ENCODE measurements around the gene KCNA1.

Gene KCNA1

DNA sequence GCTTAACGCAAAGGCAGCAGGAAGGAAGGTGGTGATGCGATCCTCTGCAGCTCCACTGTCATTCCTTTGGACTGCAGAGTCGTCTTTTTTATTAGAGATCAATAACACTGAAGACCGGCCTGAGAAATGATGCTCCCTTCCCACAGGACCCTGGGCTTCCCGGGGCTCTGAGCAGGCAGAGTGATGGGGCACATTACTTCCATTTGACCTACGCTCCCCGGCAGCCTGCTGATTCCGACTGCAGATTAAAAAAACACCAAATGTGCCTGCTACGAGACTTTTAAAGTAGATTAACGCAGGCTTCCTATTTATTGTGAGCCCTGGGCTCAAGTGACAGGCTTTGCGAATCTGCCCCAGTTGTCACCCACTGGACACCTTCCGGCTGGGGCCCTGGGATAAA lies 37.5 kb downstream of the KCNA1 start:
- TF ChIP-seq CTCF (IDR thresholded peaks at IDR 0.05) = no peak
- no peak overlapping the region for H3K27ac ChIP-seq
- DNase-seq (ENCODE audit: low spot score) = no peak
- H3K4me3 ChIP-seq = no peak overlapping the region

DNA sequence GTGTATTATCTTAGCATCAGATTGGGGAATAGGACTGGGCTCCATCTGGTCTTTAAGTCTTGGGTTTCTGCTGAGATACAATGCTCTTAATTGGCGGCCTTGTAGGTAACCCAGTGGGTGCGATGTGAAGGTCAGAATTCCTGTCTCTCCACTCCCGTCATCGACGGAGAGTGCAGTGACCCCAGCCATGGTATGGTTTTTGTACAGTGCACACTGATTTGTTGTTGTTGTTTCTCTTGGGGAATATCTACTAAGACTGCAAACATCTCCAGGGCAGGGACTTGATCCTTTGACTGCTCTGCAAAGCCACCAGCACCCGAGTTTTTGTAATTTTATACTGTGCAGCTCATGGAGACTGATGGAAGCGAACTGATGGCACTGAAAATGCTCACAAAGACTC lies 41.4 kb downstream of the KCNA1 start:
- H3K4me3 ChIP-seq = no peak overlapping the region
- no peak for TF ChIP-seq CTCF (IDR thresholded peaks at IDR 0.05)

GRCh38 chr12:4951601-4952000 lies 41.9 kb downstream of the KCNA1 start:
- DNase-seq (ENCODE audit: low spot score) = no peak
- H3K4me3 ChIP-seq = no peak overlapping the region
- no peak overlapping the region for H3K27ac ChIP-seq
- no peak for TF ChIP-seq CTCF (IDR thresholded peaks at IDR 0.05)

More for the DNA sequence above, 41.4 kb downstream of the KCNA1 start:
- no peak for DNase-seq (ENCODE audit: low spot score)
- H3K27ac ChIP-seq = no peak overlapping the region

DNA sequence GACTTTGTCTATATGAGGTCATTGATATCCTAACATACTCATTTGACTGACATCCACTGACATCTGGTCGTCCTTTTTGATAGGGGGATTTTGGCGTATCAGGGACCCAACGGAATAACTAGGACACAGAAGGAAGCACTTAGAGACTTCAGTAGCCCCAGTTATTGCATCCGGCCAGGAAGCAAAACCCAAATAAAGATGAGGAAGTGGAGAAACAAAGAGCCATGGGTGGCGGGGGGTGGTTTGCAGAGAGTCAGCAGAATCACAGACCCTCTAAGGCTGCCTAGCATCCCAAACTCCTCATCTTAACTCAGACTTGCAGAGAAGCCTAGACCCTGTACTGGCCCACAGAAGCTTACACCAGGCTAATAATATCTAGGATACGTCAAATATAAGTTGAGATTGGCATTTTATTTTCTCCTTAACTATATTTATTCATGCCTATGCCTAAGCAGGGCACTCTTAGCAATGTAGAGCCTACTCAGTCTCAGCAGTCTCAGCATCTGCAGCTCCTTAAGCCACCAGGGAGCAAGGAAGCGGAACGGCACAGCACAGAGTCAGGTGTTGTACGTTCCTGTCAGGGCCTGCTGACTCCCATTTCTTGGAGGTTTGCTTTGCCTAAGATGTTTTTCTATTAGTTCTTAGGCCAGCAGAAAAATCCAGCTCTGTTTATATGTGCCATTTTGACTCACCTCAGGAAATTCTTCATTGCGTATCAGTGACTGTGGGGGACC lies 45.1 kb downstream of the KCNA1 start:
- no peak for DNase-seq (ENCODE audit: low spot score)
- no peak for TF ChIP-seq CTCF (IDR thresholded peaks at IDR 0.05)
- no peak overlapping the region for H3K27ac ChIP-seq
- H3K4me3 ChIP-seq = no peak overlapping the region

- no peak overlapping the region for H3K27ac ChIP-seq
- no peak for TF ChIP-seq CTCF (IDR thresholded peaks at IDR 0.05)
Measured at GRCh38 chr12:4956054-4956453, 46.3 kb downstream of the KCNA1 start.

GRCh38 chr12:4956968-4957367 lies 47.3 kb downstream of the KCNA1 start:
- Histone ChIP-seq H3K27ac (no peak overlapping the region), H3K4me3 (no peak overlapping the region)
- DNase-seq (ENCODE audit: low spot score) = no peak
- no peak for TF ChIP-seq CTCF (IDR thresholded peaks at IDR 0.05)

More at GRCh38 chr12:4956054-4956453, 46.3 kb downstream of the KCNA1 start:
- no peak for DNase-seq (ENCODE audit: low spot score)
- H3K4me3 ChIP-seq = no peak overlapping the region

GRCh38 chr12:4957761-4958160 lies 48.1 kb downstream of the KCNA1 start:
- no peak for DNase-seq (ENCODE audit: low spot score)
- TF ChIP-seq CTCF (IDR thresholded peaks at IDR 0.05) = no peak
- Histone ChIP-seq H3K27ac (no peak overlapping the region), H3K4me3 (no peak overlapping the region)

Measured in coronary artery (tissue), 2 donors.